ENCODE measurements around the gene GNB5. TPM values are rescaled to one million over a fixed set of nuclear protein-coding genes. Genes with fewer than 3 reads are reported as not detected.

The GNB5 gene
- total RNA-seq, 1 donor from 2014 or later = 48.6 TPM

DNA sequence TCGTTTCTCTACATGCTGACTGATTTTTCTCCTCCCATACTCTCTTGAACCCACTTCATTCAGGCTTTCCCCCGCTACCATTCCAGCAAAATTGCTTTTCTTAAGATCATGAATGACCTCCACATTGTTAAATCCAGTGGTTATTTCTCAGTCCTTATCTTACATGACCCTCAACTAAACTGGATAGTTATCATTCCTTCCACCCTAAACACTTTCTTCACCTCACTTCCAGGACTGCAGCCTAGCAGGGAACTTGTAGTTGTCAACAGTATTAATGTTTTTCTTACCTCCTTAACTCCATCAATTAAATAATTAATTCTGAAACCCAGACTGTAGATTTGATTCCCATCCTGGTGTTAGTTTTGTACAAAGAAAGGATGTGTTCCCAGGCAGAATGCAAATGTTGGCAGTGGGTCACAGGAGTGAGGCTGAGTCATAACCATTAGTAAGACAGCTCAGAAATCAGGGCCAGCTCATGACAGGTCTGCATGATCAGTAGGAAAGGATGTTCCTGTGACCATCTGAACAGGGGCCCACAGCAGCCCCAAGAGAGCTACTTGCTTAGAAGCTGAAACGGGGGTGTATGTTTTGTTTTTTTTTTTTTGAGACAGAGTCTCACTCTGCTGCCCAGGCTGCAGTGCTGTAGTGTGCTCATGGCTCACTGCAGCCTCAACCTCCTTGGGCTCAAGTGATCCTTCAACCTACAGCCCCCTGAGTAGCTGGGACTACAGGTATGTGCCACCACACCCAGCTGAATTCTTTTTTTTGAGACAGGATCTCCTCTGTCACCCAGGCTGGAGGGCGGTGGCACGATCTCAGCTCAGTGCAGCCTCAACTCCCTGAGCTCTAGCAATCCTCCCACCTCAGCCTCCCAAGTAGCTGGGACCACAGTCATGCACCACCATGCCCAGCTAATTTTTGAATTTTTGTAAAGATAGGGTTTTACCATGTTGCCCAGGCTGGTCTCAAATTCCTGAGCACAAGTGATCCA, 87.7 kb downstream of the GNB5 start:
- Histone ChIP-seq H3K27me3 (no peaks in the 10 kb centered on the region), H3K36me3 (no peaks in the 10 kb centered on the region), H3K9me3 (no peaks in the 10 kb centered on the region), H3K4me3 (no peak overlapping the region), H3K27ac (peak overlapping the region; percentile 76), H3K4me1 (peaks cover 23% of the 10 kb centered on the region)
- intact Hi-C loops (cut with DNase I) = no loop called here
- DNase-seq (ENCODE audit: extremely low spot score in 2 of 2) = no peak
- TF ChIP-seq POLR2AphosphoS5 (IDR thresholded peaks at IDR 0.05; ENCODE audit: insufficient read depth in 1 of 2, low read depth in 1 of 2) = peak; percentile 3 to 81
- TF ChIP-seq POLR2A (IDR thresholded peaks at IDR 0.05) = no peak

DNA sequence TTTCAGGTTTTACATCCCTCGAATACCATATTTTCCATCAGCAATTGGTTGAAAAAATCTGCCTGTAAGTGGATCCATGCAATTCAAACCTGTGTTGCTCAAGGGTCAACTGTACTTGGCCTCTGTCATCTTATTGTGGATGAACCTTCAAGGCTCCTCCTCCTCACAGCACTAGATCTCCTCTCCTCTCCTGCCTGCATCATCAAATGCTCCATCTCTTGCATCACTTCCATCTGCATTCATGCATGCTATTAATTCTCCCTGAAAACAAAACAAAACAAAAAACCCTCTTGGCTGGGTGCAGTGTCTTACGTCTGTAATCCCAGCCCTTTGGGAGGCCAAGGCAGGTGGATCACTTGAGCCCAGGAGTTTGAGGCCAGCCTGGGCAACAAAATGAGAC, 88.7 kb downstream of the GNB5 start:
- TF ChIP-seq, protein P1, sequence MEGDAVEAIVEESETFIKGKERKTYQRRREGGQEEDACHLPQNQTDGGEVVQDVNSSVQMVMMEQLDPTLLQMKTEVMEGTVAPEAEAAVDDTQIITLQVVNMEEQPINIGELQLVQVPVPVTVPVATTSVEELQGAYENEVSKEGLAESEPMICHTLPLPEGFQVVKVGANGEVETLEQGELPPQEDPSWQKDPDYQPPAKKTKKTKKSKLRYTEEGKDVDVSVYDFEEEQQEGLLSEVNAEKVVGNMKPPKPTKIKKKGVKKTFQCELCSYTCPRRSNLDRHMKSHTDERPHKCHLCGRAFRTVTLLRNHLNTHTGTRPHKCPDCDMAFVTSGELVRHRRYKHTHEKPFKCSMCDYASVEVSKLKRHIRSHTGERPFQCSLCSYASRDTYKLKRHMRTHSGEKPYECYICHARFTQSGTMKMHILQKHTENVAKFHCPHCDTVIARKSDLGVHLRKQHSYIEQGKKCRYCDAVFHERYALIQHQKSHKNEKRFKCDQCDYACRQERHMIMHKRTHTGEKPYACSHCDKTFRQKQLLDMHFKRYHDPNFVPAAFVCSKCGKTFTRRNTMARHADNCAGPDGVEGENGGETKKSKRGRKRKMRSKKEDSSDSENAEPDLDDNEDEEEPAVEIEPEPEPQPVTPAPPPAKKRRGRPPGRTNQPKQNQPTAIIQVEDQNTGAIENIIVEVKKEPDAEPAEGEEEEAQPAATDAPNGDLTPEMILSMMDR (IDR thresholded peaks at IDR 0.05) = no peak
- TF ChIP-seq POLR2A (IDR thresholded peaks at IDR 0.05) = no peak
- TF ChIP-seq POLR2AphosphoS5 (IDR thresholded peaks at IDR 0.05; ENCODE audit: insufficient read depth in 1 of 2, low read depth in 1 of 2) = no peak
- no peak for DNase-seq (ENCODE audit: extremely low spot score in 2 of 2)
- Histone ChIP-seq H3K9me3 (no peaks in the 10 kb centered on the region), H3K4me3 (no peak overlapping the region), H3K4me1 (peaks cover 24% of the 10 kb centered on the region), H3K27ac (no peak overlapping the region), H3K27me3 (no peaks in the 10 kb centered on the region), H3K36me3 (no peaks in the 10 kb centered on the region)
- intact Hi-C loops (cut with DNase I) = no loop called here

DNA sequence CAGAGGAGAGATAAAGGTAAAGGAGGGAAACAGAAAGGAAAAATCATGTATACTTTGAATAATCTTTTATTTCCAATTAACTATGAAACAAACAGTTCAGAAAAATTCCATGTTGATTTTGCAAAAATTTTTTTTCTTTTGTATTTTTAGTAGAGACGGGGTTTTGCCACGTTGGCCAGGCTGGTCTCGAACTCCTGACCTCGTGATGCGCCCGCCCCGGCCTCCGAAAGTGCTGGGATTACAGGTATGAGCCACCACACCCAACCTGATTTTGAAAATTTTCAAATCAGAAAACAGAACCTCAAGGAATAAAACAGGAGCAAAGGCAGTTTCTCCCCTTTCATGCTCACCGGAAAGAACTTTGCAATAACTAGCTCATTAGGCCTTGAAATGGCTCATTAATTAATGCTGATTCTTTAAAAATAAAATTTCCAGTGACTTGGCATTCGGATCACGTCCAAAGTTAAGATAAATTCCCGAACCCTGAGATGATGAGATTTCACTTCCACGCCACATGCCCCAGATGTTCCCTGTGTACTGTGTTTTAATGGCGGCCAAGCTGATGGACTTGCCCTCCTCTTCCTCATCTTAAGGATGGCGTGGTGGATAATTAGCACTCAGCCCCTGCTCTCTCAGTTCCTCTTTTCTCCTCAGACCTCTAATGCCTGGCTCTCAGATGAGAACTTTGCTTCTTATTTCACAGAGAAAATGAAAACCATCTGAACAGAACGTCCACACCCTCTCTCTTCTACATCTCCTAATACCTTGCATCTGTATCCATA, 89.5 kb downstream of the GNB5 start:
- H3K4me1 ChIP-seq = peaks cover 24% of the 10 kb centered on the region
- intact Hi-C loops (cut with DNase I) = no loop called here
- no peaks in the 10 kb centered on the region for H3K36me3 ChIP-seq
- no peak overlapping the region for H3K4me3 ChIP-seq
- no peak for DNase-seq (ENCODE audit: extremely low spot score in 2 of 2)
- H3K9me3 ChIP-seq = no peaks in the 10 kb centered on the region
- H3K27ac ChIP-seq = no peak overlapping the region
- H3K27me3 ChIP-seq = no peaks in the 10 kb centered on the region
- TF ChIP-seq POLR2A (IDR thresholded peaks at IDR 0.05) (no peak), POLR2AphosphoS5 (IDR thresholded peaks at IDR 0.05; ENCODE audit: insufficient read depth in 1 of 2, low read depth in 1 of 2) (no peak)
- TF ChIP-seq, protein P1 (IDR thresholded peaks at IDR 0.05) = no peak

GRCh38 chr15:52100807-52101442, 90.3 kb downstream of the GNB5 start:
- TF ChIP-seq, protein P1 (IDR thresholded peaks at IDR 0.05) = no peak
- TF ChIP-seq POLR2AphosphoS5 (IDR thresholded peaks at IDR 0.05; ENCODE audit: insufficient read depth in 1 of 2, low read depth in 1 of 2) = peak in 1 of 2 donors; percentile 39
- no peaks in the 10 kb centered on the region for H3K27me3 ChIP-seq
- H3K36me3 ChIP-seq = no peaks in the 10 kb centered on the region
- intact Hi-C loops (cut with DNase I) = no loop called here
- no peak overlapping the region for H3K27ac ChIP-seq
- peaks cover 24% of the 10 kb centered on the region for H3K4me1 ChIP-seq
- H3K9me3 ChIP-seq = no peaks in the 10 kb centered on the region
- H3K4me3 ChIP-seq = no peak overlapping the region
- DNase-seq (ENCODE audit: extremely low spot score in 2 of 2) = peak in 1 of 2 donors; percentile 95

DNA sequence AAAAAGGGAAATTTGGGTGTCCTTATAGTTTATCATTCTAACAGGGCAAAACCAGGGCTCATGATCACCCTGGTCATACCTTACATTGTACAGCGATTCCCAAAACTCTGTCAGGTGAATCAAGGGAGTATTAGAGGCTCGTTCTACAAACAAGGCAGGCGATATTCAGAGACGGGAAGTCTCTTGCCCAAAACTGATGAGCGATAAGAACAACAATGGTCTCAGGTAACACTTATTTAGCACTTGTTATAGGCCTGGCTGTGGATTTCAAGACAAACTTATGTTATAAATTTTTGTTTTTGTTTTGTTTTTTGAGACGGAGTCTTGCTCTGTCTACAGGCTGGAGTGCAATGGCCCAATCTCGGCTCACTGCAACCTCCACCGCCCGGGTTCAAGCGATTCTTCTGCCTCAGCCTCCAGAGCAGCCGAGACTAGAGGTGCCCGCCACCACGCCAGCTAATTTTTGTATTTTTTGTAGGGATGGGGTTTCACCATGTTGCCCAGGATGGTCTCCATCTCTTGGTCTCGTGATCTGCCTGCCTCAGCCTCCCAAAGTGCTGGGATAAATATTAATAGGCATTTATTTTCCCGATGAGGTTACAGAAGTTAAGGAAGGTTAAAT, 91.4 kb downstream of the GNB5 start:
- Histone ChIP-seq H3K4me3 (no peak overlapping the region), H3K4me1 (peaks cover 31% of the 10 kb centered on the region), H3K27me3 (no peaks in the 10 kb centered on the region), H3K9me3 (no peaks in the 10 kb centered on the region), H3K36me3 (no peaks in the 10 kb centered on the region), H3K27ac (no peak overlapping the region)
- DNase-seq (ENCODE audit: extremely low spot score in 2 of 2) = no peak
- no peak for TF ChIP-seq POLR2A (IDR thresholded peaks at IDR 0.05)
- no peak for TF ChIP-seq POLR2AphosphoS5 (IDR thresholded peaks at IDR 0.05; ENCODE audit: insufficient read depth in 1 of 2, low read depth in 1 of 2)
- TF ChIP-seq, protein P1 (IDR thresholded peaks at IDR 0.05) = no peak
- intact Hi-C loops (cut with DNase I) = no loop called here
